ENCODE measurements around the gene DOCK8. TPM values are rescaled to one million over a fixed set of nuclear protein-coding genes. Genes with fewer than 3 reads are reported as not detected.

The DOCK8 gene
- total RNA-seq, 1 donor from 2014 or later, result 8.3 TPM

DNA sequence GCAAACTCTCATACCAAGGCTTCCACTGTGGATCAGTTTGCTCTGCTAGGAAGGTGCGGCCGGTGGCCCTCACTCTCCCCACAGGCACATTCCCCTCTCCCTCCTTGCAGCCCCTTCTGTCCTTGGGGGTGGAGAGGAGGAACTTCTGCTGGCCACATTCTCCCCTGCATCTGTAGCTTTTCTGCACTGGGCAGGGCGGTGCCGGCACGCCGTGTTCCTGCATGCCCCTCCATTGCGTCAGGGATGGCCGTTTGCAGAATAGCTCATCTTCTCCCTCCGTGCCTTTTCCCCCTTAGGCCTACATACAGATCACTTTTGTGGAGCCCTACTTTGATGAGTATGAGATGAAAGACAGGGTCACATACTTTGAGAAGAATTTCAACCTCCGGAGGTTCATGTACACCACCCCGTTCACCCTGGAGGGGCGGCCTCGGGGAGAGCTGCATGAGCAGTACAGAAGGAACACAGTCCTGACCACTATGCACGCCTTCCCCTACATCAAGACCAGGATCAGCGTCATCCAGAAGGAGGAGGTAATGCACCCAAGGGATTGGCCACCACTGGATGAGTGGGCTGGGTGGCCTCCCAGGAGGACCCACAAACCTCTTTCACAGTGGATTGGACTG lies 231.5 kb downstream of the DOCK8 start:
- H3K27ac Mint-ChIP-seq (ENCODE audit: unreplicated experiment), result no peak overlapping the region
- peaks cover 26% of the 10 kb centered on the region for H3K36me3 Mint-ChIP-seq (ENCODE audit: low read depth, unreplicated experiment)
- H3K4me3 Mint-ChIP-seq (ENCODE audit: unreplicated experiment), result no peak overlapping the region
- H3K4me1 Mint-ChIP-seq (ENCODE audit: unreplicated experiment), result no peaks in the 10 kb centered on the region
- H3K9me3 Mint-ChIP-seq (ENCODE audit: unreplicated experiment), result peaks cover 9% of the 10 kb centered on the region
- TF ChIP-seq, protein P1, sequence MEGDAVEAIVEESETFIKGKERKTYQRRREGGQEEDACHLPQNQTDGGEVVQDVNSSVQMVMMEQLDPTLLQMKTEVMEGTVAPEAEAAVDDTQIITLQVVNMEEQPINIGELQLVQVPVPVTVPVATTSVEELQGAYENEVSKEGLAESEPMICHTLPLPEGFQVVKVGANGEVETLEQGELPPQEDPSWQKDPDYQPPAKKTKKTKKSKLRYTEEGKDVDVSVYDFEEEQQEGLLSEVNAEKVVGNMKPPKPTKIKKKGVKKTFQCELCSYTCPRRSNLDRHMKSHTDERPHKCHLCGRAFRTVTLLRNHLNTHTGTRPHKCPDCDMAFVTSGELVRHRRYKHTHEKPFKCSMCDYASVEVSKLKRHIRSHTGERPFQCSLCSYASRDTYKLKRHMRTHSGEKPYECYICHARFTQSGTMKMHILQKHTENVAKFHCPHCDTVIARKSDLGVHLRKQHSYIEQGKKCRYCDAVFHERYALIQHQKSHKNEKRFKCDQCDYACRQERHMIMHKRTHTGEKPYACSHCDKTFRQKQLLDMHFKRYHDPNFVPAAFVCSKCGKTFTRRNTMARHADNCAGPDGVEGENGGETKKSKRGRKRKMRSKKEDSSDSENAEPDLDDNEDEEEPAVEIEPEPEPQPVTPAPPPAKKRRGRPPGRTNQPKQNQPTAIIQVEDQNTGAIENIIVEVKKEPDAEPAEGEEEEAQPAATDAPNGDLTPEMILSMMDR (IDR thresholded peaks at IDR 0.05; ENCODE audit: unreplicated experiment), result no peak
- DNase-seq (ENCODE audit: low spot score), result no peak
- no peaks in the 10 kb centered on the region for H3K27me3 Mint-ChIP-seq (ENCODE audit: unreplicated experiment)

DNA sequence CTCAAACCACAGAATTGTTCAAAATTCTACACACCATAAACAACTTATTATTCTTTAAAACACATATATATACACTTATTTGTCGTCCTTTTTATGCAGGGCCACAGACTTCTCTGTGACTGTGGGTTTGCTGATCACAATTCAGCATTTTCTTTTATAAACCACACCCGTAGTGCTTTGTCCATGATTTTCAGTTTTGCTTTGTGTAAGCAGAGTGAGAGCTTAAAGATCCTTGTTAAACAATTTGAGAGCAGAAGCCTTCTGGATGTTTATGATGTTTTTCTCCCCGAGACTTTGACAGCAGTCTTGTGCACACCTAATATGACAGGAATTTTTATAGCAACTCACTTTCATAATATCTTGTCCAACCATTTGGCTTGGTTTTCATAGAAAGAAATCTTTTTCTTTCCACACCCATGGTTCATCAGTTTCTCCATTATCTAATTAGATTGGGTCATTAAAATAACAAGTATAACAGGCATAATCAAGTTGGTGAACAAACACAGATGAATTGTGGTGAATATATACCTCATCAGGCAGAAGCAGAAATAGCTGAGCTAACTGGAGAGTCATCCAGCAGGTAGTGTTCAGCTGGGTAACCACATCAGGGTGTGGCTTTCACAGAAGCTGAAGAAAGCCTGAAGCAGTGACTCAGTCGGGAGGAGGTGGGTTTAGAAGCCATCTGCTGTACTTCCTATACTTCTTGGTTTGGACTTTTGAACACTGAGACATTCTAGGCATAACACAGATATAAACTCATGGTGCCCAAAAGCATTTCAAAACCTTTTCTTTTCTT lies 232.8 kb downstream of the DOCK8 start:
- H3K36me3 Mint-ChIP-seq (ENCODE audit: low read depth, unreplicated experiment), result peaks cover 24% of the 10 kb centered on the region
- H3K27me3 Mint-ChIP-seq (ENCODE audit: unreplicated experiment), result no peaks in the 10 kb centered on the region
- TF ChIP-seq, protein P1 (IDR thresholded peaks at IDR 0.05; ENCODE audit: unreplicated experiment), result no peak
- H3K4me3 Mint-ChIP-seq (ENCODE audit: unreplicated experiment), result no peak overlapping the region
- peaks cover 9% of the 10 kb centered on the region for H3K9me3 Mint-ChIP-seq (ENCODE audit: unreplicated experiment)
- no peak for DNase-seq (ENCODE audit: low spot score)
- no peak overlapping the region for H3K27ac Mint-ChIP-seq (ENCODE audit: unreplicated experiment)
- H3K4me1 Mint-ChIP-seq (ENCODE audit: unreplicated experiment), result no peaks in the 10 kb centered on the region

DNA sequence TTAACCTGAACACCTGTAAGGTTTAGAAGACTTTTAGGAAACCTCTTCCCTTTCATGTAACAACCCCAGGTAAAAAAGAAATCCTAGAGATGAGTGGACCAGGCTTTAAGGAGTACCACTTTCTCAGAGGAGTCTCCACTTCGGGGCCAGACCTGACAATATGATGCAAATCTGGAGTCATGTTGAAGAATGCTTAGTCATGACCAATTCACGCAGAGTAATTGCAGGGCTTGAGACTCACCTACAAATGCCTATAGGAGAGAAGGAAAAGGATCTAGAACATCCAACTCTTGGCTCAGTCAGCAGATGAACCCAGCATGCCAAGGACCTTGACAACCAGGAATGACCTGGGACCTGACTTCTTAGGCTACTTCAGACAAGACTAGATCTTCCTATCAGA lies 235.4 kb downstream of the DOCK8 start:
- no peak overlapping the region for H3K27ac Mint-ChIP-seq (ENCODE audit: unreplicated experiment)
- peaks cover 15% of the 10 kb centered on the region for H3K36me3 Mint-ChIP-seq (ENCODE audit: low read depth, unreplicated experiment)

DNA sequence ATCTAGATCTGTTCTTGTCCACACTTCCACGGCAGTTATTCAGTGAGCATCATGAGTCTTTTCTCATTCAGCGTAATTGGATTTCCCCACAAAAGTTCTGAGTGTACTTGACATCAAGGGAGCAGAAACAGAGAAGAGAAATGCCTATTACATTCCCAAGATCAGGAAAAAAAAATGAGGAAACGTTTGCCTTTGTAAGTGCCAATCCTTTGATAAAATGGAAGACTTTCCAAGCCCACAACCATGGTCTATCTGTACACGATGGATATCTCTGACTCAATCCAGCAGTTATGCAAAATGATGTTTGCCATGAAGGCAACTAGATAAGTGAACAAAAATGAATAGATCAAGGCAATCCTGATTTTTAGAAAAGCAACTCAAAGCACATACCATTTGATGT lies 235.9 kb downstream of the DOCK8 start:
- TF ChIP-seq, protein P1 (IDR thresholded peaks at IDR 0.05; ENCODE audit: unreplicated experiment), result no peak
- no peak overlapping the region for H3K27ac Mint-ChIP-seq (ENCODE audit: unreplicated experiment)
- peaks cover 3% of the 10 kb centered on the region for H3K9me3 Mint-ChIP-seq (ENCODE audit: unreplicated experiment)
- no peaks in the 10 kb centered on the region for H3K4me1 Mint-ChIP-seq (ENCODE audit: unreplicated experiment)
- H3K36me3 Mint-ChIP-seq (ENCODE audit: low read depth, unreplicated experiment), result peaks cover 10% of the 10 kb centered on the region
- no peak overlapping the region for H3K4me3 Mint-ChIP-seq (ENCODE audit: unreplicated experiment)
- DNase-seq (ENCODE audit: low spot score), result no peak
- no peaks in the 10 kb centered on the region for H3K27me3 Mint-ChIP-seq (ENCODE audit: unreplicated experiment)

More for the DNA sequence above, 235.4 kb downstream of the DOCK8 start:
- TF ChIP-seq, protein P1 (IDR thresholded peaks at IDR 0.05; ENCODE audit: unreplicated experiment), result no peak
- Mint-ChIP-seq H3K27me3 (ENCODE audit: unreplicated experiment) (no peaks in the 10 kb centered on the region), H3K4me3 (ENCODE audit: unreplicated experiment) (no peak overlapping the region), H3K4me1 (ENCODE audit: unreplicated experiment) (no peaks in the 10 kb centered on the region), H3K9me3 (ENCODE audit: unreplicated experiment) (peaks cover 8% of the 10 kb centered on the region)
- DNase-seq (ENCODE audit: low spot score), result no peak

DNA sequence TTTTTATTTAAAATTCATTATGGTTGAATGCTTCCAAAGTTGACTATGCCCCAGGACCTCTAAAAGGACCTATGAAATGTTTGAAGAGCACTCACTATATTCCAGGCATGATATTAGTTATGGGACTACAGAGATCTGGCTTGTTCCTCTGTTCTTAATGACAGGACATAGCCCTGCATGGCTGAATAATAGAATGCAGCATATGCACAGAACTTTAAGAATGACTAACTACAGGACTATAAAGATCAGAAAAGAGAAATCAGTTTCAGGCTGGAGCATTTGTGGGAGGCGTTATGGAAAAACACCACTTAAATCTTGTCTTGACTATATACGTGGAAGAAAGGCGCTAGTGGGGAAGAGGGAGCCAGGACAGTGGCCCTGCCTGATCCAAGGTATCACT lies 239.2 kb downstream of the DOCK8 start:
- H3K4me1 Mint-ChIP-seq (ENCODE audit: unreplicated experiment), result no peaks in the 10 kb centered on the region
- no peak overlapping the region for H3K27ac Mint-ChIP-seq (ENCODE audit: unreplicated experiment)
- H3K36me3 Mint-ChIP-seq (ENCODE audit: low read depth, unreplicated experiment), result no peaks in the 10 kb centered on the region
- no peaks in the 10 kb centered on the region for H3K9me3 Mint-ChIP-seq (ENCODE audit: unreplicated experiment)
- DNase-seq (ENCODE audit: low spot score), result no peak
- H3K27me3 Mint-ChIP-seq (ENCODE audit: unreplicated experiment), result no peaks in the 10 kb centered on the region
- no peak overlapping the region for H3K4me3 Mint-ChIP-seq (ENCODE audit: unreplicated experiment)
- TF ChIP-seq, protein P1 (IDR thresholded peaks at IDR 0.05; ENCODE audit: unreplicated experiment), result no peak

Data from endothelial cell (in vitro differentiated cells).